H9 (cell line): Measurements from ENCODE around the gene SPPL3. TPM values are rescaled to one million over a fixed set of nuclear protein-coding genes. Genes with fewer than 3 reads are reported as not detected.

Experiments
- DNase-seq: peaks from one replicate; pipeline ENCODE4 v3.0.0-alpha.2; 2017
- H2AFZ ChIP-seq: one replicate; pipeline ENCODE4 v1.6.1; 2013; ENCODE audit warnings: mild to moderate bottlenecking, low read length, control low read depth, moderate library complexity
- H2AK5ac ChIP-seq: 2 replicates; pipeline ENCODE4 v1.6.1; 2013; ENCODE audit warnings: low read length, control low read depth, mixed read lengths; ENCODE audit not compliant: insufficient read length
- H2BK120ac ChIP-seq: one replicate; pipeline ENCODE4 v1.6.1; 2013; ENCODE audit warnings: low read depth, mild to moderate bottlenecking, low read length, control low read depth, inconsistent platforms; ENCODE audit not compliant: poor library complexity, severe bottlenecking
- H2BK12ac ChIP-seq: 2 replicates; pipeline ENCODE4 v1.6.1; 2013; ENCODE audit warnings: low read length, control low read depth, mixed read lengths, low read depth; ENCODE audit not compliant: insufficient read length
- H2BK15ac ChIP-seq: 2 replicates; pipeline ENCODE4 v1.6.1; 2013; ENCODE audit warnings: low read depth, low read length, control low read depth
- H2BK20ac ChIP-seq: one replicate; pipeline ENCODE4 v1.6.1; 2013; ENCODE audit warnings: low read depth, mild to moderate bottlenecking, low read length, control low read depth, inconsistent platforms; ENCODE audit not compliant: poor library complexity, severe bottlenecking
- H2BK5ac ChIP-seq: 2 replicates; pipeline ENCODE4 v1.6.1; 2013; ENCODE audit warnings: low read length, control low read depth, mixed read lengths; ENCODE audit not compliant: insufficient read length
- H3K14ac ChIP-seq: 2 replicates; pipeline ENCODE4 v1.6.1; 2013; ENCODE audit warnings: low read length, control low read depth; ENCODE audit not compliant: insufficient read depth
- H3K18ac ChIP-seq: 2 replicates; pipeline ENCODE4 v1.6.1; 2013; ENCODE audit warnings: low read depth, mild to moderate bottlenecking, mixed read lengths, low read length, control low read depth; ENCODE audit not compliant: insufficient read length
- H3K23ac ChIP-seq: 2 replicates; pipeline ENCODE4 v1.6.1; 2013; ENCODE audit warnings: low read length, control low read depth, mixed read lengths, low read depth; ENCODE audit not compliant: insufficient read length
- H3K23me2 ChIP-seq: 2 replicates; pipeline ENCODE4 v1.6.1; 2013; ENCODE audit warnings: low read depth, mild to moderate bottlenecking, mixed read lengths, low read length, control low read depth; ENCODE audit not compliant: insufficient read length, poor library complexity, severe bottlenecking
- H3K27ac ChIP-seq: 2 replicates; pipeline ENCODE4 v1.5.1; 2013; ENCODE audit warnings: low read length, control low read depth, mixed read lengths, low read depth; ENCODE audit not compliant: insufficient read length
- H3K27me3 ChIP-seq: 2 replicates; pipeline ENCODE4 v1.6.1; 2013; ENCODE audit warnings: low read length, control low read depth, inconsistent platforms; ENCODE audit not compliant: insufficient read depth
- H3K4ac ChIP-seq: 2 replicates; pipeline ENCODE4 v1.6.1; 2013; ENCODE audit warnings: low read depth, mild to moderate bottlenecking, control low read depth, inconsistent platforms, low read length, moderate library complexity
- H3K4me1 ChIP-seq: 2 replicates; pipeline ENCODE4 v1.6.1; 2013; ENCODE audit warnings: low read length, control low read depth, inconsistent platforms; ENCODE audit not compliant: insufficient read depth
- H3K4me2 ChIP-seq: 2 replicates; pipeline ENCODE4 v1.6.1; 2013; ENCODE audit warnings: low read length, control low read depth, mixed read lengths; ENCODE audit not compliant: insufficient read length, insufficient read depth
- H3K56ac ChIP-seq: 2 replicates; pipeline ENCODE4 v1.6.1; 2013; ENCODE audit warnings: low read depth, mild to moderate bottlenecking, mixed read lengths, low read length, control low read depth; ENCODE audit not compliant: insufficient read length
- H3K79me1 ChIP-seq: 2 replicates; pipeline ENCODE4 v1.6.1; 2013; ENCODE audit warnings: low read depth, mild to moderate bottlenecking, moderate library complexity, low read length, control low read depth, inconsistent platforms; ENCODE audit not compliant: insufficient read depth, poor library complexity, severe bottlenecking
- H3K79me2 ChIP-seq: 2 replicates; pipeline ENCODE4 v1.6.1; 2013; ENCODE audit warnings: low read length, control low read depth, inconsistent platforms; ENCODE audit not compliant: insufficient read depth
- H3K9ac ChIP-seq: 2 replicates; pipeline ENCODE4 v1.6.1; 2013; ENCODE audit warnings: low read length, control low read depth, mixed read lengths; ENCODE audit not compliant: insufficient read length; ENCODE audit errors: extremely low read depth
- H3K9me3 ChIP-seq: one replicate; pipeline ENCODE4 v1.6.1; 2013; ENCODE audit warnings: low read depth, low read length, inconsistent platforms; ENCODE audit not compliant: control insufficient read depth
- H3T11ph ChIP-seq: one replicate; pipeline ENCODE4 v1.6.1; 2013; ENCODE audit warnings: mild to moderate bottlenecking, low read length, control low read depth, inconsistent platforms
- H4K20me1 ChIP-seq: one replicate; pipeline ENCODE4 v1.6.1; 2013; ENCODE audit not compliant: control insufficient read depth, insufficient read length, insufficient read depth
- H4K5ac ChIP-seq: 2 replicates; pipeline ENCODE4 v1.6.1; 2013; ENCODE audit warnings: low read depth, mild to moderate bottlenecking, mixed read lengths, low read length, control low read depth; ENCODE audit not compliant: insufficient read length
- H4K8ac ChIP-seq: replicated peaks from 2 replicates; pipeline ENCODE4 v1.6.1; 2013; ENCODE audit warnings: low read length, control low read depth, mixed read lengths, low read depth; ENCODE audit not compliant: insufficient read length
- H4K91ac ChIP-seq: 2 replicates; pipeline ENCODE4 v1.6.1; 2013; ENCODE audit warnings: low read depth, mild to moderate bottlenecking, moderate library complexity, mixed read lengths, low read length, control low read depth; ENCODE audit not compliant: insufficient read length
- H3K27ac Mint-ChIP-seq, 3 experiments: 2 replicates in 2 of 3; 3 replicates in 1 of 3; pipeline ENCODE4 v1.8.0; 2020 to 2021; ENCODE audit warnings: mixed read lengths in 3 of 3, mild to moderate bottlenecking in 1 of 3, moderate library complexity in 1 of 3
- H3K27me3 Mint-ChIP-seq: 2 replicates; pipeline ENCODE4 v1.8.0; 2021; ENCODE audit warnings: low read depth, mild to moderate bottlenecking, moderate library complexity, mixed read lengths
- H3K36me3 Mint-ChIP-seq, 3 experiments: 2 replicates in 2 of 3; 3 replicates in 1 of 3; pipeline ENCODE4 v1.8.0; 2020 to 2021; ENCODE audit warnings: low read depth in 3 of 3, mixed read lengths in 3 of 3; ENCODE audit not compliant: insufficient read depth in 1 of 3
- H3K4me1 Mint-ChIP-seq, 2 experiments: 2 replicates each; pipeline ENCODE4 v1.8.0; 2020; ENCODE audit warnings: mixed read lengths in 2 of 2
- H3K4me3 Mint-ChIP-seq, 2 experiments: 2 replicates in 1 of 2; 3 replicates in 1 of 2; pipeline ENCODE4 v1.8.0; 2020 to 2021; ENCODE audit warnings: mild to moderate bottlenecking in 2 of 2, mixed read lengths in 2 of 2, moderate library complexity in 1 of 2
- H3K9me3 Mint-ChIP-seq, 2 experiments: 2 replicates in 1 of 2; 3 replicates in 1 of 2; pipeline ENCODE4 v1.8.0; 2020; ENCODE audit warnings: mild to moderate bottlenecking in 2 of 2, mixed read lengths in 2 of 2, moderate library complexity in 1 of 2
- CTCF ChIP-seq: fragments of 200-600 bp; sonication (generic); conservative IDR thresholded peaks from 3 replicates; pipeline ENCODE4 v1.8.0; 2021; ENCODE audit warnings: antibody characterized with exemption, mild to moderate bottlenecking
- WGBS: extraction: QIAGEN DNeasy Blood & Tissue Kit; methylation state at CpG from one replicate; pipeline ENCODE4 v1.1.7; 2013; ENCODE audit warnings: missing lambda C conversion rate, low lambda C conversion rate, mixed read lengths; ENCODE audit not compliant: insufficient read length; ENCODE audit errors: extremely low coverage; 5-methylcytosine and 5-hydroxymethylcytosine counted together
- total RNA-seq: library from RNA; stranded (reverse); gene quantifications from 2 replicates; pipeline ENCODE4 v1.2.1, GENCODE V29; 2021

Gene SPPL3
- total RNA-seq, 1 experiment from 2014 or later = 46.3 TPM

- H3K9ac ChIP-seq = no peak overlapping the region
- H3K4me2 ChIP-seq = no peak overlapping the region
- H4K8ac ChIP-seq = no peak overlapping the region
- H2BK15ac ChIP-seq = no peak overlapping the region
- no peaks in the 10 kb centered on the region for H3K27me3 Mint-ChIP-seq
- no peak overlapping the region for H2AK5ac ChIP-seq
- no peaks in the 10 kb centered on the region for H3K23me2 ChIP-seq
- H2BK5ac ChIP-seq = no peak overlapping the region
- peaks cover 8% of the 10 kb centered on the region for H3K79me1 ChIP-seq
- no peak overlapping the region for H2AFZ ChIP-seq
- no peak for DNase-seq
- H4K91ac ChIP-seq = no peak overlapping the region
- H4K5ac ChIP-seq = no peak overlapping the region
- H3K36me3 Mint-ChIP-seq = no peaks in the 10 kb centered on the region; a peak in 3 of 7 replicates
- H2BK20ac ChIP-seq = no peak overlapping the region
- no peak overlapping the region for H3K18ac ChIP-seq
- H2BK120ac ChIP-seq = no peak overlapping the region
- no peak overlapping the region for H3K27ac ChIP-seq
- no peak overlapping the region for H3K56ac ChIP-seq
- no peaks in the 10 kb centered on the region for H3K9me3 ChIP-seq
- H3K9me3 Mint-ChIP-seq = peaks cover 2 to 3% of the 10 kb centered on the region in 2 experiments; a peak in 3 of 5 replicates
- H3K4ac ChIP-seq = no peak overlapping the region
- no CpG with 5 or more reads among the region's 4 CpGs for WGBS
- H3K23ac ChIP-seq = no peak overlapping the region
- H3T11ph ChIP-seq = no peak overlapping the region
- H3K4me1 ChIP-seq = no peaks in the 10 kb centered on the region
- no peak overlapping the region; a peak in 1 of 5 replicates for H3K4me3 Mint-ChIP-seq
- H4K20me1 ChIP-seq = no peaks in the 10 kb centered on the region
- peaks cover 7 to 8% of the 10 kb centered on the region in 2 experiments for H3K4me1 Mint-ChIP-seq
- H3K27me3 ChIP-seq = no peaks in the 10 kb centered on the region
- H3K14ac ChIP-seq = no peak overlapping the region
- H2BK12ac ChIP-seq = no peak overlapping the region
- TF ChIP-seq CTCF = no peak
- H3K27ac Mint-ChIP-seq = peak overlapping the region in 1 of 3 experiments; percentile 71; a peak in 2 of 7 replicates
- H3K79me2 ChIP-seq = no peaks in the 10 kb centered on the region; the same call in none of the 2 replicates
Observed at GRCh38 chr12:120830966-120831365, 73.2 kb downstream of the SPPL3 start.
